ENCODE results near the gene CDK5R2.
A peak's percentile ranks its signal among the peaks of the same experiment; 100 is the strongest.

The CDK5R2 gene

DNA sequence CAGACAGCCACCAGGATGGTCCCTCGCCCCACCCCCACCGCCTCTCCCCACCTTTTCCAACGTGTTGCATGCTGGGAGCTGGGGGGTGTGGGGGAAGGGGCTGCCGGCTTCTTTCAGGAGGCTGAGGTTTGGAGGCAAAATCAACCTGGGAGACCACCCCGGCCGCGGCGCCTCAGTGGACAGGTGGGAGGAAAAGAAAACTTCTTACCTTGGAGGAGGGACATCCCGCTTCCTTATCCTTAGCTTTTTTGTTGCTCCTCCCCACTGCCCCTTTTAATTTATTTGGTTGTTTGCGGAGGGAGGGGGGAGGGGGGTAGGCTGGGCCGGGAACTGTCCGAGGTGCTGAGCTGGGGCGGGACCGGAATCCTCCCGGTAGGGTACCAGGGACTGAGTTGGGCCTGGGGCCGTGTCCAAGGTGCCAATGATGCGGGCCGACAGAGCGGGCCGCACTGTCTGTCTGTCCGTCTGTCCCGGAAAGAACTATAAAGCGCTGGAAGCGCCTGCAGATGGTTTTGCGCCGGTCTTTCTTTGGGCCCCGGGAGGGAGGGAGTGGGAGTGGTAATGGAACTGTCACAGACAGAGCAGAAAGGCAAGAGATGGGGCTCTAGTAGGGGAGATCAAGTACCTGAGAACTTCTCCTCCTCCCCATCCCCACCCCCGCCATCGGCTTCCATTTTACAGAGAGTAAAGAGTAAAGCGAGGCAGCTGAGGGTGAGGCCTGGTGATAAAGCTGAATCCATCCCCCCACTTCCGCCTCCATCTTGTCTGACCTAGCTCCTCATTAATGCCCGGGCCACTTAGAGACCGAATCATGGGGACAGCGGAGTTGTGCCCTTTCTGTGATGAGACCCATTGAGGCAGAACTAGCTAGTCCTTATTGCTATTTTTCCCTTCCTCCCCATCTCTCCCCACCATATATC, 2.4 kb downstream of the CDK5R2 start:
- DNase-seq (ENCODE audit: low read depth, low spot score): no peak

DNA sequence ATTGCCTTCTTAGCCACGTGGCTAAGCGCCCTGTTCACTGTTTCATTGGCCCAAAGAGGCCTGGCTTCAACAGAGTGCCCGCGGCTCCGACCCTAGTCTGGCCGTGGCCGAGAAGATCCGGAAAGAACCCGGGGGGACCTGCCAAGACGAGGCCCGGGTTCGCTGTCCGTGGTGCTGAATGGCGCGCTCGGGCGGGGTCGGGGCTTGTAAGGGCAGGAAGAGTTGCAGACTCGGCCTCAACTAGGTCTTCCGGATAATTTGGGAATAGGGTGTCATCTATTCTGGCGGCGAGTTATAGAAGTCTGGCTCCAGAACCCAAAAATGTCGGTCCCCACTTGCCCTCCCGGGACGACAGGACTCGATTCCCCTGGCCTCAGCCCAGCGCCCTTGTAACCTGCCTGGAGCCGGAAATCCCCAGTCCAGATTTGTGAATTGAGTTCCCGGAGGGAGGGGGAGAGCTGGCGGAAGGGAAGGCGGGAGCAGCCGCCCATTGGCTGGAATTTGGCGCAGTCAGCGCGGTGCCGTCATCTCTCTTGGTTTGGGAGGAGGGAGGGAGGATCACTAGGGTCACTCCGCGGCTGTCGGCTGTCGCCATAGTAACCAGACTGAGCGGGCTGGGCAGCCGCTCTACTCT, 3.5 kb downstream of the CDK5R2 start:
- DNase-seq (ENCODE audit: low read depth, low spot score): no peak

DNA sequence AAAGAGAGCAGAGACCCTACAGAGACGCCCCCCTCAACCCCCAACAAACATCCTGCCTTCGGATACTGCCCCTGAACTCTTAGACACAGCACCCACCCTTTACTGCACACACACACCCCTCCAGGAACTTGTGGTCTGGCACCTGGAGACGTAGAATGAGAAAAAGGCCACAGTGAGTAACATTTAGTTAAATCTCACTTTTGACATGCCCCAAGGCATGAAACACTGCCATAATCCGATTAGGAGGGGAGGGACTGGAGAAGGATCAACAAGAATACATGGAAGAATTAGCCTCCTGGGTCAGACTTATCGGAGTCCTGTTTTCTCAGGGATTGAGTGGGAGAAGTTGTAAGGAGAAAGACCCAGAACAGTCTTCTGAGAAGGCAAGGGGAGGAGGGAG, 4.1 kb downstream of the CDK5R2 start:
- no peak for DNase-seq (ENCODE audit: low read depth, low spot score)

DNA sequence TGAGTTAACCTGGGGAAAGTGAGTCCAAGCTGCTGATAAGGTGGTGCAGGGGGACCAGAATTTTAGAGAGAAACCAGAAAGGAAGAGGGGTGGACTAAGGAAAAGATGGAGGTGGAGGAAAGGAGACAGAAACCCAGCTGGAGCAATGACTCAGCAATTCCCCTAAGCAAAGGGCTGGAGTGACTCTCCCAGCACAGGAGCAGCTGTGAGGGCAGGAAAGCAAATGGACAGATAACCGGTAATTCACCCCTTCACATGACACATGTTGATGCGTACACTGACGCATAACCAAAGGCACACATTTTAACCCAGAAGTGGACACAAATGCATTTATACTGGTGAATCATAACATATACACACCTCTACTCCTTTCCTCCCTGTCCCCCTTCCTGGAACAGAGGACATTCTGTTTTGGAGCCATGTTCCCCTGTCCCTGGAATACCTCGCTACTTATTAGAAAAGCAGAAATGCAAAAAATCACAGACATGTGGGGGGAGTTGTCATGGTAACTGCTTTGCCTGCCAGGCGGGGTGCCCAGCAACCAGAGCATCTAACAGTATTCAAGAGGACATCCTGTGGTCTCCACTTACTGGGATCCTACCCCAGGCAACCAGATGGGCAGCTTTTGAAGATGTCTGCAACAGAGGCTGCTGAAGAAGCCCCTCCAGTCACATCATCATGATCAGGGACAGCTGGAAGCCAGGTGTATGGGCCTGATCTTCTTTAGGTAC, 4.7 kb downstream of the CDK5R2 start:
- DNase-seq (ENCODE audit: low read depth, low spot score): no peak

DNA sequence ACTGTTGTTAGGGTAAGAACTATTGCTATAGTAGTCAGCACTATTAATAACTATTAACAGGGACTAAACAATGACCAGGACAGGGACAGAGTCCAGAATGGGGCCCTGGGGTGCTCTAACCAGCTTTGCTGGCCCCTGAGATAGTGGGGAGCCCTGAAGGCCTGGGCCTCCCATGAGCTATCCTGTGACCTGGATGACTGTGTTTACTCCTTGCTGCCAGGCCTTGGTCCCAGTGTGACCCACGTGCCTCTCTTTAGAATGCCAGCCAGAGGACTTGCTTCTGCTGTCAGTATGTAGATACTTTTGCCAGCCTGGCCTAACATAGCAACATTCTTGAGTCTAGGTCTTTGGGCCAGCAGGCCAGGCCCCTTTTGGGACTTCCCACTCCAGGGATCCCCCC, 11.4 kb downstream of the CDK5R2 start:
- no peak for DNase-seq (ENCODE audit: low read depth, low spot score)

DNA sequence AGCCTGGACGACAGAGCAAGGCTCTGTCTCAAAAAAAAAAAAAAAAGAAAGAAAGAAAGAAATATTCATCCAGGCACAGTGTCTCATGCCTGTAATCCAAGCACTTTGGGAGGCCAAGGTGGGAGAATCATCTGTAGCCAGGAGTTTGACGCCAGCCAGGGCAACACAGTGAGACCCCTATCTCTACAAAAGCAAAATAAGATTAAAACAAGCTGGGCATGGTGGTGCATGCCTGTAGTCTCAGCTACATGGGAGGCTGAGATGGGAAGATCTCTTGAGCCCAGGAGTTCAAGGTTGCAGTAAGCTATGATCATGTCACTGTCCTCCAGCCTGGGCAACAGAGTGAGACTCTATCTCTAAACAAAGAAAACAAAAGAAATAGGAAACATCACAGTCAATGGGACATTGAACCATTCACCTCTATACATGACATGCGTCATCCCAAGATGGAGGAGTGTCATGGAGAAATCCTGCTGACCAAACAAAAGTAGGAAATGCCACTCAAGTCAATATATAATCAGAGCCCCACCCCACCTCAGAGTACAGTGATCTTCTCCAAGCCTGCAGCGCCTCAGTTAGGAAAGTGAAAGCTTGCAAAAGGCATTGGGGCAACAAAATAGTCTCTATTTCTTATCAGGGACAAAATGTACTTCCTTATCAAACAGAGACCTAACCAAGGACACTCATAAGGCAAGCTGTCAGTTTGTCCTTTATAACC, 15.8 kb downstream of the CDK5R2 start:
- no peak for DNase-seq (ENCODE audit: low read depth, low spot score)

DNA sequence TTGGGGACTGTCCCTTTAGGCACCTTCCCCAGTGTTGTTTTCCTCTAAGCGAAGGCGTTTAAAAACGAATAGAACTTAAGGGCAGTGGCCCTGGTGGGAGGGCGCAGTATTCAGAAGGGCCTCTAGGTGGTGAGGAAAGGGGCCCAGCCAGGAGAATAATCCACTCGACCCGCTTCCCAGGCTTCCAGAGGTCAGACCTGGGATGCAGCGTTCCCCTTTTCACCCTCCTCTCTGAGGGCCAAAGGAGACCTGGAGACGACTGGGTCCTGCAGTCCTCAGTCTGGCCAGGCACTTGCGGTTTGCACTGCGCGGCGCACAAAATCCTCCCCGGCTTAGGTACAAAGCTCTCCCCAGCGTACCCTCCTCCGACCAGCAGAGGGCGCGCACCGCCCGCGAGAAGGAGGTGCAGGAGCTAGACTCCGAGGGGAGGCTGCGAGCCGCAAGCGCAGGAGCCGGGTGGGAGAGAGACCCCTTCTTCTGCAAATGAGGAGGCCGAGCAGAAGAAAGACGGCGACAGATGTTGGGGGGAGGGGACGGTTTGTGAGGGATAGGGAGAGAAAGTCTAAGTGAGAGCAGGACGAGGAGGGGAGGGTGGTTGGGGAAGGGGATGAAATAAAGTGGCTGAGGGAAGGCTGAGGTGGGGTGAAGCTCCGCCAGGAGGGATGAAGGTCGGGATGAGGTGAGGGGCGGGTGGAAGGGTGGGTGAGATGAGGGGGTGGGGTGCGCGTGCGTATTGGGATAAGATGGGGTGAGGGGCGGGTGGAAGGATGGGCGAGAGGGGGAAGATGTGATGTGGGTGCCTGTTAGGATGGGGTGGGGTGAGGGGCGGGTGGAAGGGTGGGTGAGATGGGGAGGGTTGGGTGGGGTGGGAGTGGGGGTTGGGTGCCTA, 20.6 kb downstream of the CDK5R2 start:
- peak; percentile 29 for DNase-seq (ENCODE audit: low read depth, low spot score)

DNA sequence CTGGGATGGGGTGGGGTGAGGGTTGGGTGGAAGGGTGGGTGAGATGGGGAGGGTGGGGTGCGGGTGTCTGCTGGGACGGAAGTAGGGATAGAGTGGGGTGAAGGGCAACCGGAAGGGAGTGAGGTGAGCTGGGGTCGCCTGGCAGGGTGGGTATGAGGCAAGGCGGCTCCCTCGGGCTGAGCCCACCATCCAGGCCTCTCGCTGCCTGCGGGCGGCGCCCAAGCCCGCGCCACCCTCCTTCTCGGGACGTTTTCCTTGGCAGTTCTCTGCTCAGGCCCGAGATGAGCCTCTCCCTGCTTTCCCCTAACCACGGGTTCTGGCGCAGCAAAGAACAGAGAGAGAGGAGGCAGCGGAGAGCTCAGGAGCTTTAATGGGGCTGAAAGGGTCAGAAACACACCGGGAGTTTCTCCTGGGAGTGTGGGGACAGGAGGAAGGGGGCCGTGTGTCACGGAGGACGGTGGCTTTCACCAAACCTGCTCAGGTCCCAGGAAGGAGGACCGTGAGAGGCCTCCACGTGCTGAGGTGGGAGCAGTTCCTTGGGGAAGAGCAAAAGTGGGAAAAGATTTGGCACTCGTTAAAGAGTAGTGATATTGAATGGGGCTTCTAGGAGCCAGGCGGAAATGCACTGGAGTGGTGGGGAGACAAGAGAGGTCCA, 21.4 kb downstream of the CDK5R2 start:
- no peak for DNase-seq (ENCODE audit: low read depth, low spot score)

DNA sequence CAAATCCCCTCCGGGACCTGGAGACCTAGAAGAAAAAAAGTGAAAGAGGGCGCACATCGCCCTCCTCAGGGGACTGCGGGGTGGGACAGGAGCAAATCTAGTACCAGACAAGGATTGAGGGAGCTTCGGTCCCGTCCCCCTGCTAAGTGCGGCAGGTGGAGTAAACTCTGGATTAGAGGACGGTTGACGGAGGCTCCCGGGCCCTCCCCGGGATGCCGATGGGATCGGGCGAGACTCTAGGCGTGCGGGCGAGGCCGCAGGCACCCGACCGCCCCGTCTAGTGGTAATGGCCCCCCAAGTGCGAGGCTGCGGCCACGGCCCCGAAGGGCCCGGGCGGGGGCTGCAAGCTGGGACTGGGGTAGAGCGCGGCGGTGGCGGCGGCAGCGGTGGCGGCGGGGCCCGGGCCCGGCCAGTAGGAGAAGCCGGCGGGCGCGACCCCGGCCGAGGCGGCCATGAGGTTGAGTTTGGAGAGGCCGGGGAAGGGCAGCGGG, 22.0 kb downstream of the CDK5R2 start:
- no peak for DNase-seq (ENCODE audit: low read depth, low spot score)

DNA sequence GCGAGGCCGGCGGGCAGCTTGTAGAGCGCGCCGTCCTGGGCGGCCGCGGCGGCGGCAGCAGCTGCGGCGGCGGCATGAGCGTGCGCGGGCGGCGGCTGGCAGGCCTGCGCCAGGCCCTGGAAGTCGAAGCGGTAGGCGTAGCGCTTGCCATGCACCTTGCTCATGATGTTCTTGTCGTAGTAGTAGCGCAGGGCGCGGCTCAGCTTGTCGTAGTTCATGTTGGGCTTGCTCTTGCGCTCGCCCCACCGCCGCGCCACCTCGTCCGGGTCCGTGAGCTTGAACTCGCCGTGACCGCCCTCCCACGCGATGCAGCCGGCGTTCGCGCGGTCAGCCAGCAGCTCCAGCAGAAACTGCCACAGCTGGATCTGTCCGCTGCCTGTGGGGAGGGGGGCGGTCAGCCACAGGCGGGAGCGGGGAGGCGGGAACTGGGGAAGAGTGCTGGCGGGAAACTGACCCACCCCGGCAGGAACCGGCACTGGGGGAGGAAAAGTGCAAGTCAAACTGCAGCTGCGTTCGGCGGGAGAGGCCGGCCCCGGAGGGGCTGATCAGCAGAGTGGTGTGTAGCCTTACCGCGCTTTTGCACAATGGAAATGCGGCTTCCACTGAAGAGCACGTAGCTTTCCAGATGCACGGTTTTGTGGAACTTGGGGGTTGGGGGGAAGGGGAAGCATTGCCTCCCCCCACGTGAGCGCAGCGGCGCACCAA, 22.6 kb downstream of the CDK5R2 start:
- no peak for DNase-seq (ENCODE audit: low read depth, low spot score)

DNA sequence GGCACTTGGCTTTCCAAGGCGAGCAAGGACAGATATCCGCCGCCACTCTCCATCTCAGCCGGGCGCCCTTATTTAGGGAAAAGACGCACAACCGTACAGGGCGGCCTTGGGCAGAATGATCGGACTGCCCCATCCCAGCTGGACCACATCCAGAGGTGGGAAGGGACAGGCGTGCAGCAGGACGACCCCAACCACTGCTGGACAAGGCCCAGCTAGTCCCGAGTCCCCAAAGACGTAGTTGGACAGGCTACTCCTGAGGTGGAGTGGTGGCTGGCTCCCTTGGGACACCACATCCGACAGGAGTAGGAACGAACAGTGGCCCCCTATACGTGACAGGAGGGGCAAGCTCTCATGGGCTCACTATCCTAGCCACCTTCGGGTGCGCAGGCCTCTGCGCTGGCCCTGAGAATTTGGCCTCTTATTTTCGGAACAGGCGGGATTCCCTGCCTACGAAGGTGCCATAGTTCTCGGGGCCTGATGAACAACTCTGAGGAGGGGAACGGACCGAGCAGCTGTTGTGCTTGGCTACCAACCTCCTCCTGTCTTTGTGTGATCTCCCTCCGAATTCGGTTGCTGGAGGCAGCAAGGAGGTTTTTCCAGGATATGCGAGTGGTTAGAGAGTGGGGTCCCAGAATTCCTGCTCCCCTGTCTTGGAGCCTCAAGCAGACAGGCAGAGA, 23.3 kb downstream of the CDK5R2 start:
- no peak for DNase-seq (ENCODE audit: low read depth, low spot score)

DNA sequence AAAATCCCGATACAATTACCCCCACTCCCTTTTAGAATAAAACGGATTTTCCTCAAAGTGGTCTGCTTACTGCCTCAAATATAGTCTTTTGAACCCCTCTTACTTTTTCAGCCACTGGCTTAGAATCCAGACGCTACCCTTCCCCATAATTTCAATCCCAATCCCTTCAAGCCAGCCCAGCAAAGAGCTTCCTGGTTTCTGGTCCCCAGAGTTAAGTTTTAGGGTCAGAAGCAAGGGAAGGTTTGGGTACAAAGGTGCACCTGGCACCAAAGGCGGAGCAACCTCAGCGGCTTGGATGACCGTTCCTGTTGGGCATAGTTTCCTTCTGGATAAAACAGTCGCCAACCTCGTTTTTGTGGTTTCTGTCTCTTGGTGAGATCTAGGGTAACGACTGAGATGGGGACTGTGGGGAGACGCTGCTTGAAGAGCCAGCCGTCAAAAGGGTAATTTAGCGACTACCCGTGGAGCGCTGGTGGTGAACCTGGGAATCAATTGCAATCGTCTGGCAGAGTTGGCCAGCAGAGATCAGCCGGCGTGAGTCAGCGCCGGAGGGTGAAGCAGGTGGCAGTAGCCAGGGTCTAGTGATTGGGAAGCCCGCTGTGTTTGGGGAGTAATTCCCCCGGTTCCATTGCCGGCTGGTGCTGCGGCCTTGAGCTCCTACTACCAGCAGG, 23.9 kb downstream of the CDK5R2 start:
- DNase-seq (ENCODE audit: low read depth, low spot score): no peak

DNA sequence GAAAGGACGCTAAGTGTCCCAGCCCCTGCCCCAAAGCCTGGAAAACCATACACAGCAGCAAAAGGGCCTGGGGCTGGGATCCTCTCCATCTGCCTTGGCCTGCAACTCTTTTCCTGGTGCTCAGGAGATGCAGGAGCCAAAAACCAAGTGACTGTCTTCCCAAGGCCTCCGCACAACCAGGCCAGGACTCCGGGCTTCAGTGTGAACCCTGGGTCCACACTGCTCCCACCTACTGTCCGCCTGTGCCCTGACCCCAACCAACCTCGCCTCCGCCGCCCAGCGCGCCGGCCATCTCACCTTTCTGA, 24.4 kb downstream of the CDK5R2 start:
- DNase-seq (ENCODE audit: low read depth, low spot score): no peak

DNA sequence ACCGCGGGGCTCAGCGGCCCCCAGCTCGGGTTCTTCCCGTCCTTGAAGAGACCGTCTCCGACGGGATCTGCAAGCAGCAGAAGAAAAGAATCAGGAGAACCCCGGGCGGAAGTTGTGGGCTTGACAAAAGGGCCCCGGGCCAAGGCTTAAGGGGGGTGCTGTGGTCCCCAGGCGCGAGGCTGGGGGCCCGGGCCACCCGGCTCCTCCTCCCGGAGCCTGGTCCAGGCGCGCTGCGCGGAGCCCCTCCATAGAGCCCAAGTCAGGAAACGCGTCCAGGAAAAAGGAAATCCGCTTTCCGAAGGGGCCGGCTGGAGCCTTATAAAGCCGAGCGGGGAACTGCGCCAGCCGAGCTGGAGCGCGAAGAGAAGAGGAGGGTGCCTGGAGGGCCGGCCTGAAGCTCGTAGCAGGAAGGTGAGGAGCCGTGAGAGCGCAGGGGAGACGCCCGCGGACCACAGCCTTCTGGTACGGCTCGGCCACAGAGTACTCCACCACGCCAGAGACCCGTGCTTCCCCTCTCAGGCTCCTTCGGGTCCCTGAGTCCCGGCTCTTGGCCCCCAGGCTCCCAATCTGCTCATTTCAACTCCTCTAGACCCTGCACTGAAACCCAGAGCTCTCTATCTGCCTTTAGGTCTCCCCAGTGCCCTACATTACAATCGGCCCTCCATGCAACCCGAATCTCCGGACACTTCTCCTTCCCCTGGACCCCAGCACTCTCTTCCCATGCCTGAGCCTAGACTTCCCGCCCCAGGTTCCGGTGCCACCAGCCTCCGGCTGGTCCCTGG, 25.0 kb downstream of the CDK5R2 start:
- no peak for DNase-seq (ENCODE audit: low read depth, low spot score)

DNA sequence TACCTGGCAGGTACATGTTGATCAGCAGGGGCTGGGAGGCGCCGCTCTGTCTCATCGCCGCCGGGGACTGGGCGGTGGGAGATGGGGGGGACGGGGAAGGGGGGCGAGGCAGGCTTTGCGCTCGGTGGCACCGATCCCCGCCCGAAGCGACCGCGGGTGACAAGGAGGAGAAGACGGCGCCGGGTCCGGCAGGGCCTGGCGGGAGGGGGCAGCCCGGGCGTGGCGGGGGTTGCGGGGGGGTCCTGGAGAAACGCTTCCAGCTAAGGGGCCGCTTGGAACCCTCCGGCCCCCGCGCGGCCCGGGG, 25.5 kb downstream of the CDK5R2 start, which contains the start of gene FEV:
Gene FEV (minus strand): TSS at position 164 of the 304 bp plus-strand sequence. CDS start 109 bp downstream, at position 55.
- no peak for DNase-seq (ENCODE audit: low read depth, low spot score)

DNA sequence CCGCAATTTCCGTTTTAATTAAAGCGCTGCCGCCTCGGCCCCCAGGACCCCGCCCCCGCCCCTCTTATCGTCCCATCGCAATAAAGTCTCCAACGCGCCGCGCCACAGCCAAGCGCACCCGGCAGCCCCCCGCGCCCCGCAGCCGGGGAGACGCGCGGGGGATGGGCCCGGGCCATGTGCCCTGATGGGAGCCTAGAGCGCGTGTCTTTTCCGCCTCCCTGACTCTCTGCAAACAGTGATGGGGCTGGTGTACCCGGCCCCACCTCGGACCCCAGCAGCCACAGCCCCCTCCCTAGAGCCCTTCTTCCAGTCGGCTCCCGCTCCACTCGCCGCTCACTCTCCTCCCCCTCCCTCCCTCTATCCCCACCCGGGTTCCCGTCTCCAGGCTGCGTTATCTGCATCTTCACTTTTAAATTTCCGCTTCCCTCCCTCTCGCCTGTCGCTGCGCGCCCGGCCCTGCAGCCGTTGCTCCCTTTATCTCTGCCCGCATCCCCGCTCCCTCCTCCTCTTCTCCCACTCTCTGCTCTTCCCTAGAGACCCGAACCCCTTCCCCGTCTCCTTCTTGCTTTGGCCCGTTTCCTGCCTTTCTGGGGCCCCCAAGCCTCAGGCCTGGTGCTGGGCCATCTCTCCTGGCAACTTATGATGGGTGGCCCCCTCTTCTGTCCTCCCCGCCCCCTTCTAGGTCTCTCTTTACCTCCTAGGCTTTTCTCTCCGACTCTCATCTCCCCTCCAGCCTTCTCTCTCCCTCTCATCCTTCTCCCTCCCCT, 26.0 kb downstream of the CDK5R2 start:
- no peak for DNase-seq (ENCODE audit: low read depth, low spot score)

DNA sequence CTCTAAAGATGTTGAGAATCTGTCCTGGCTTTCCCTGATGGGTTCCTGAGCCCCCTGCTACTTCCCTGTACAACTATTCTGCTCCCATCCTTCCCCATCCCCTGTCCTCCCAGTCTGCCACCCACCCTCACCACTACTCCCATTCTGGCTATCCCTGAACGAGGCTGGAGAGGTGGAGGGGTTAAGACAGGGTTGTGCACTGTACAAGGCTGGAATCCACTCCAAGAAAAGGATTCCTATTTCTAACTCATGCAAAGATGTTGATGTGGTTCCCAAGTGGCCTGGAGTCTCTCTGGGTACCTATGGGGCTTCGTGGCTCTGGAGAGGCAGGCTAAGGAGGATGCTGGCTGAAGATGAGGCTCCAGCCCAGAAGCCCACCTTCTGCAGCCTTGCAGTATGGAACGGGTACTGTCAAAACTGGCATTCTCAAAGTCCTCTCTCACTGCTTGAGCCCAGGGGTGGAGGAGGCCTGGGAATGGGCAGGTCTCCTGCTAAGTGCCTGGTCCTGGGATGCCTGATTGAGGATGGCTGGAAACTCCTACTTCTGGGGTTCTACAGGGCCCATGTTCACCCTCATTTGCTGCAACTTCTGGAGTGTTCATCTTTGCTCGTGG, 26.8 kb downstream of the CDK5R2 start:
- DNase-seq (ENCODE audit: low read depth, low spot score): no peak

Measured in brain pericyte (primary cell).